ENCODE measurements around the gene FLVCR1.

The FLVCR1 gene

GRCh38 chr1:212857992-212858460 lies at the start of gene FLVCR1:
TSS of gene FLVCR1 (plus strand) at chr1:212858275. CDS start at chr1:212858453, 178 bp downstream.
- CTCF ChIA-PET, result interaction anchor here (0.6 to 0.7 kb wide), 2 partner anchors 44 to 87 kb away, joined by 3 read pairs; no protein-coding TSS in a partner anchor
- DNase-seq (ENCODE audit: low spot score), result peak; percentile 98
- POLR2A ChIA-PET (ENCODE audit: low non-redundant PET), result interaction anchor here (0.5 kb wide), 1 partner anchor 65 kb away, joined by 4 read pairs; no protein-coding TSS in a partner anchor
- no peak for TF ChIP-seq CTCF (conservative IDR thresholded peaks at IDR 0.05; ENCODE audit: low read depth)
- peak within 1 kb of the TSS; percentile 88 for H3K27ac ChIP-seq

- DNase-seq (ENCODE audit: low spot score), result no peak
- ChIA-PET POLR2A (ENCODE audit: low non-redundant PET) (no interaction called here), CTCF (interaction anchor here (1.0 kb wide), 1 partner anchor 179 kb away, joined by 3 read pairs; no protein-coding TSS in a partner anchor)
- TF ChIP-seq CTCF (conservative IDR thresholded peaks at IDR 0.05; ENCODE audit: low read depth), result no peak
- H3K27ac ChIP-seq, result no peak overlapping the region
These were observed 43.3 kb upstream of the FLVCR1 start for GRCh38 chr1:212814537-212815334.

- H3K27ac ChIP-seq, result no peak overlapping the region
- ChIA-PET CTCF (no interaction called here), POLR2A (ENCODE audit: low non-redundant PET) (no interaction called here)
- no peak for DNase-seq (ENCODE audit: low spot score)
- TF ChIP-seq CTCF (conservative IDR thresholded peaks at IDR 0.05; ENCODE audit: low read depth), result no peak
These were observed 41.4 kb upstream of the FLVCR1 start for GRCh38 chr1:212816567-212817278.

- no peak for DNase-seq (ENCODE audit: low spot score)
- POLR2A ChIA-PET (ENCODE audit: low non-redundant PET), result no interaction called here
- no peak overlapping the region for H3K27ac ChIP-seq
- no peak for TF ChIP-seq CTCF (conservative IDR thresholded peaks at IDR 0.05; ENCODE audit: low read depth)
- CTCF ChIA-PET, result interaction anchor here (0.7 kb wide), 1 partner anchor 454 kb away, joined by 8 read pairs; no protein-coding TSS in a partner anchor
These were observed 38.3 kb upstream of the FLVCR1 start for GRCh38 chr1:212819726-212820125.

GRCh38 chr1:212820969-212821368 lies 37.1 kb upstream of the FLVCR1 start:
- DNase-seq (ENCODE audit: low spot score), result no peak
- POLR2A ChIA-PET (ENCODE audit: low non-redundant PET), result no interaction called here
- no peak for TF ChIP-seq CTCF (conservative IDR thresholded peaks at IDR 0.05; ENCODE audit: low read depth)
- H3K27ac ChIP-seq, result no peak overlapping the region
- CTCF ChIA-PET, result no interaction called here

GRCh38 chr1:212822956-212823355 lies 35.1 kb upstream of the FLVCR1 start:
- ChIA-PET CTCF (no interaction called here), POLR2A (ENCODE audit: low non-redundant PET) (no interaction called here)
- DNase-seq (ENCODE audit: low spot score), result no peak
- no peak for TF ChIP-seq CTCF (conservative IDR thresholded peaks at IDR 0.05; ENCODE audit: low read depth)
- no peak overlapping the region for H3K27ac ChIP-seq
